ENCODE data around the gene NFATC2IP. TPM values are rescaled to one million over a fixed set of nuclear protein-coding genes. Genes with fewer than 3 reads are reported as not detected.

The NFATC2IP gene
- total and polyA plus RNA-seq, 2 donors (not counting 1 experiment from before 2014, with no cell fraction given), result 96.4 to 102 TPM

- Histone ChIP-seq H4K20me1 (ENCODE audit: control insufficient read depth, insufficient read depth, low read length, poor library complexity, severe bottlenecking) (no peaks in the 10 kb centered on the region), H3K4me2 (replicated peaks; ENCODE audit: low read depth, low read length, poor library complexity, severe bottlenecking) (no peak overlapping the region), H3K27ac (ENCODE audit: low read length in 2 of 2) (no peak overlapping the region), H3K4me3 (ENCODE audit: control extremely low read depth in 1 of 5, extremely low read depth in 1 of 5, insufficient read depth in 1 of 5, low read depth in 2 of 5, low read length in 4 of 5) (no peak overlapping the region), H3K36me3 (replicated peaks in 1 of 2; ENCODE audit: control extremely low read depth in 1 of 2, control insufficient read depth in 1 of 2, extremely low read depth in 1 of 2, insufficient read depth in 2 of 2, low read length in 1 of 2) (peaks cover 5 to 39% of the 10 kb centered on the region in 2 experiments), H3K79me2 (ENCODE audit: control insufficient read depth, insufficient read depth, low read length) (peaks cover 2% of the 10 kb centered on the region), H3K9ac (ENCODE audit: low read length) (no peak overlapping the region), H3K27me3 (replicated peaks in 1 of 4; ENCODE audit: control extremely low read depth in 1 of 4, control insufficient read depth in 3 of 4, insufficient read depth in 4 of 4, low read length in 3 of 4) (no peaks in the 10 kb centered on the region), H3K4me1 (ENCODE audit: control insufficient read depth in 2 of 2, insufficient read depth in 2 of 2, low read length in 2 of 2) (no peaks in the 10 kb centered on the region), H3K9me3 (ENCODE audit: control extremely low read depth in 1 of 3, control insufficient read depth in 2 of 3, insufficient read depth in 1 of 3, low read length in 2 of 3) (no peaks in the 10 kb centered on the region), H2AFZ (ENCODE audit: insufficient read depth, low read depth, low read length, poor library complexity, severe bottlenecking) (no peak overlapping the region)
- H3K27ac Mint-ChIP-seq, result no peak overlapping the region
- H3K4me3 Mint-ChIP-seq, result no peak overlapping the region
- ATAC-seq (ENCODE audit: low read depth), result no peak
- H3K27me3 Mint-ChIP-seq, result no peaks in the 10 kb centered on the region
- no peak for DNase-seq
- CTCF ChIA-PET, result no interaction called here
- H3K9me3 Mint-ChIP-seq (ENCODE audit: insufficient read depth), result no peaks in the 10 kb centered on the region
- intact Hi-C loops (cut with micrococcal nuclease), result no loop called here
- POLR2A ChIA-PET, result no interaction called here
- TF ChIP-seq EZH2 (IDR thresholded peaks at IDR 0.05; ENCODE audit: borderline replicate concordance, insufficient read depth, low read depth, low read length, poor library complexity, severe bottlenecking) (no peak), CTCF (IDR thresholded peaks at IDR 0.05) (no peak)
- H3K4me1 Mint-ChIP-seq, result no peaks in the 10 kb centered on the region
- WGBS (ENCODE audit: insufficient coverage), result 100% methylated on average over 1 of the region's 2 CpGs
Observed at GRCh38 chr16:28964496-28964895, 13.8 kb downstream of the NFATC2IP start.

GRCh38 chr16:28967156-28967555 lies 16.4 kb downstream of the NFATC2IP start:
- CTCF ChIA-PET, result interaction anchor here (0.9 to 1.1 kb wide), 2 partner anchors 22 to 122 kb away, joined by 3 read pairs; no protein-coding TSS in a partner anchor
- H3K4me1 Mint-ChIP-seq, result no peaks in the 10 kb centered on the region

More at GRCh38 chr16:28967156-28967555, 16.4 kb downstream of the NFATC2IP start:
- Histone ChIP-seq H3K79me2 (ENCODE audit: control insufficient read depth, insufficient read depth, low read length) (no peaks in the 10 kb centered on the region), H3K27ac (ENCODE audit: low read length in 2 of 2) (no peak overlapping the region), H3K36me3 (replicated peaks in 1 of 2; ENCODE audit: control extremely low read depth in 1 of 2, control insufficient read depth in 1 of 2, extremely low read depth in 1 of 2, insufficient read depth in 2 of 2, low read length in 1 of 2) (peaks cover 5 to 25% of the 10 kb centered on the region in 2 experiments), H3K9ac (ENCODE audit: low read length) (no peak overlapping the region), H4K20me1 (ENCODE audit: control insufficient read depth, insufficient read depth, low read length, poor library complexity, severe bottlenecking) (no peaks in the 10 kb centered on the region), H3K4me3 (ENCODE audit: control extremely low read depth in 1 of 5, extremely low read depth in 1 of 5, insufficient read depth in 1 of 5, low read depth in 2 of 5, low read length in 4 of 5) (no peak overlapping the region), H3K27me3 (replicated peaks in 1 of 4; ENCODE audit: control extremely low read depth in 1 of 4, control insufficient read depth in 3 of 4, insufficient read depth in 4 of 4, low read length in 3 of 4) (no peaks in the 10 kb centered on the region), H3K4me2 (replicated peaks; ENCODE audit: low read depth, low read length, poor library complexity, severe bottlenecking) (no peak overlapping the region), H2AFZ (ENCODE audit: insufficient read depth, low read depth, low read length, poor library complexity, severe bottlenecking) (no peak overlapping the region), H3K4me1 (ENCODE audit: control insufficient read depth in 2 of 2, insufficient read depth in 2 of 2, low read length in 2 of 2) (no peaks in the 10 kb centered on the region), H3K9me3 (ENCODE audit: control extremely low read depth in 1 of 3, control insufficient read depth in 2 of 3, insufficient read depth in 1 of 3, low read length in 2 of 3) (no peaks in the 10 kb centered on the region)
- H3K4me3 Mint-ChIP-seq, result no peak overlapping the region
- DNase-seq, result no peak
- TF ChIP-seq EZH2 (IDR thresholded peaks at IDR 0.05; ENCODE audit: borderline replicate concordance, insufficient read depth, low read depth, low read length, poor library complexity, severe bottlenecking) (no peak), CTCF (IDR thresholded peaks at IDR 0.05) (no peak)
- POLR2A ChIA-PET, result interaction anchor here (0.7 kb wide), 1 partner anchor 1643 kb away, joined by 3 read pairs; the partner anchor contains the start of gene ZNF689
- H3K27me3 Mint-ChIP-seq, result no peaks in the 10 kb centered on the region
- no peak for ATAC-seq (ENCODE audit: low read depth)
- 86% methylated on average over 1 of the region's 4 CpGs for WGBS (ENCODE audit: insufficient coverage)
- intact Hi-C loops (cut with micrococcal nuclease), result no loop called here
- no peaks in the 10 kb centered on the region for H3K9me3 Mint-ChIP-seq (ENCODE audit: insufficient read depth)
- H3K27ac Mint-ChIP-seq, result no peak overlapping the region
